Stomach (tissue), 9 donors: Measurements from ENCODE around the gene HOXD4. TPM values are rescaled to one million over a fixed set of nuclear protein-coding genes. Genes with fewer than 3 reads are reported as not detected.

Source experiments
- DNase-seq, 2 donors: peaks; one replicate each; pipeline versions ENCODE4 v3.0.0 to v3.0.0-alpha.2; 2013 to 2019
- H3K27ac ChIP-seq, 5 donors: fragments of 200-600 bp in 4 of 5; sonication (generic) in 4 of 5; one replicate each; pipeline ENCODE4 v1.5.1; 2013 to 2019; ENCODE audit warnings: mild to moderate bottlenecking in 1 of 5, moderate library complexity in 1 of 5
- H3K27me3 ChIP-seq, 3 donors: fragments of 200-600 bp; sonication (generic); one replicate each; pipeline ENCODE4 v1.5.1; 2017 to 2019; ENCODE audit warnings: mixed run types in 1 of 3
- H3K36me3 ChIP-seq, 4 donors: fragments of 200-600 bp; sonication (generic); 1 replicate in 3 of 4; 2 replicates in 1 of 4; pipeline ENCODE4 v1.5.1; 2016 to 2019
- H3K4me1 ChIP-seq, 4 donors: fragments of 200-600 bp; sonication (generic); one replicate each; pipeline ENCODE4 v1.5.1; 2016 to 2019
- H3K4me3 ChIP-seq, 4 donors: fragments of 200-600 bp; sonication (generic) in 3 of 4; one replicate each; pipeline ENCODE4 v1.5.1; 2016 to 2019; ENCODE audit warnings: mild to moderate bottlenecking in 1 of 4
- H3K9me3 ChIP-seq, 4 donors: fragments of 200-600 bp; sonication (generic); one replicate each; pipeline ENCODE4 v1.5.1; 2016 to 2019
- EP300 ChIP-seq: sonication (generic); formaldehyde crosslinking; IDR thresholded peaks from one replicate; pipeline ENCODE4 v1.6.1; 2017; ENCODE audit warnings: antibody characterized with exemption
- POLR2A ChIP-seq, 4 donors: fragments of 450-650 bp; IDR thresholded peaks; one replicate each; pipeline ENCODE4 v1.6.1; 2016; ENCODE audit warnings: antibody characterized with exemption in 4 of 4, control low read depth in 2 of 4, mild to moderate bottlenecking in 1 of 4, moderate library complexity in 1 of 4
- POLR2AphosphoS5 ChIP-seq, 3 donors: sonication (generic); formaldehyde crosslinking; IDR thresholded peaks; one replicate each; pipeline ENCODE4 v1.6.1; 2016; ENCODE audit warnings: antibody characterized with exemption in 3 of 3
- WGBS, 5 donors: extraction: QIAGEN DNeasy Blood & Tissue Kit in 3 of 5; methylation state at CpG; one replicate each; pipeline versions ENCODE4 v1.1.5 to v1.1.7; 2013 to 2018; 5-methylcytosine and 5-hydroxymethylcytosine counted together
- intact Hi-C: fragments of 100-400 bp; cut with DNase I; formaldehyde crosslinking; loops from one replicate; pipeline ENCODE4 v1.15.1; 2023; ENCODE audit warnings: low total_unique reads
- polyA plus RNA-seq, 3 donors: library from polyadenylated mRNA; stranded (reverse); fragments of 200-250 nt; gene quantifications; one replicate each; pipeline ENCODE4 v1.2.3, GENCODE V29; 2013
- total RNA-seq, 5 donors: library from RNA; depleted of rRNA; stranded (reverse); fragments of >200 nt; gene quantifications; one replicate each; pipeline versions ENCODE4 v1.1.0 to v1.2.3, GENCODE V29; 2014 to 2016
- TF ChIP-seq, protein P1 (sequence below), 7 experiments: fragments of 450-650 bp in 4 of 7; fragments of 200-600 bp in 3 of 7; sonication (generic) in 3 of 7; IDR thresholded peaks; one replicate each; pipeline ENCODE4 v1.5.1; 2016 to 2019; ENCODE audit warnings: antibody characterized with exemption in 7 of 7, control low read depth in 2 of 7, mild to moderate bottlenecking in 1 of 7
- donor health status: healthy with polysubstance abuse.
- donor health status: Bipolar disorder and iron deficiency.
- donor health status: healthy.

The HOXD4 gene
- total and polyA plus RNA-seq, 8 donors = 0.25 to 9.6 (median 1.6) TPM; not detected in 4

DNA sequence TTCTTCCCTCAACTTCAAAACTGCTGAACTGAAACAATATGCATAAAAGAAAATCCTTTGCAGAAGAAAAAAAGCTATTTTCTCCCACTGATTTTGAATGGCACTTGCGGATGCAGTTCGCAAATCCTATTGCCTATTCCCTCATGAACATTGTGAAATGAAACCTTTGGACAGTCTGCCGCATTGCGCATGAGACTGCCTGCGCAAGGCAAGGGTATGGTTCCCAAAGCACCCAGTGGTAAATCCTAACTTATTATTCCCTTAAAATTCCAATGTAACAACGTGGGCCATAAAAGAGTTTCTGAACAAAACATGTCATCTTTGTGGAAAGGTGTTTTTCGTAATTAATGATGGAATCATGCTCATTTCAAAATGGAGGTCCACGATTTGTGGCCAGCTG lies 13.4 kb upstream of the HOXD4 start:
- no peak for TF ChIP-seq POLR2A (IDR thresholded peaks at IDR 0.05)
- no peak for TF ChIP-seq POLR2AphosphoS5 (IDR thresholded peaks at IDR 0.05)
- no peak for TF ChIP-seq EP300
- TF ChIP-seq, protein P1, sequence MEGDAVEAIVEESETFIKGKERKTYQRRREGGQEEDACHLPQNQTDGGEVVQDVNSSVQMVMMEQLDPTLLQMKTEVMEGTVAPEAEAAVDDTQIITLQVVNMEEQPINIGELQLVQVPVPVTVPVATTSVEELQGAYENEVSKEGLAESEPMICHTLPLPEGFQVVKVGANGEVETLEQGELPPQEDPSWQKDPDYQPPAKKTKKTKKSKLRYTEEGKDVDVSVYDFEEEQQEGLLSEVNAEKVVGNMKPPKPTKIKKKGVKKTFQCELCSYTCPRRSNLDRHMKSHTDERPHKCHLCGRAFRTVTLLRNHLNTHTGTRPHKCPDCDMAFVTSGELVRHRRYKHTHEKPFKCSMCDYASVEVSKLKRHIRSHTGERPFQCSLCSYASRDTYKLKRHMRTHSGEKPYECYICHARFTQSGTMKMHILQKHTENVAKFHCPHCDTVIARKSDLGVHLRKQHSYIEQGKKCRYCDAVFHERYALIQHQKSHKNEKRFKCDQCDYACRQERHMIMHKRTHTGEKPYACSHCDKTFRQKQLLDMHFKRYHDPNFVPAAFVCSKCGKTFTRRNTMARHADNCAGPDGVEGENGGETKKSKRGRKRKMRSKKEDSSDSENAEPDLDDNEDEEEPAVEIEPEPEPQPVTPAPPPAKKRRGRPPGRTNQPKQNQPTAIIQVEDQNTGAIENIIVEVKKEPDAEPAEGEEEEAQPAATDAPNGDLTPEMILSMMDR (IDR thresholded peaks at IDR 0.05) = no peak
- no peaks in the 10 kb centered on the region for H3K36me3 ChIP-seq
- H3K4me1 ChIP-seq = peaks cover 11 to 42% (median 28%) of the 10 kb centered on the region in 4 donors
- WGBS, 5 donors = 30 to 42% (median 36%) methylated on average over 8 of the region's 8 CpGs
- DNase-seq = no peak
- H3K27me3 ChIP-seq = peaks cover 28 to 100% (median 95%) of the 10 kb centered on the region in 3 donors
- peaks cover 0 to 5% (median 0%) of the 10 kb centered on the region in 4 donors for H3K9me3 ChIP-seq
- intact Hi-C loops = no loop called here
- peak overlapping the region in 1 of 5 donors; percentile 71 for H3K27ac ChIP-seq
- no peak overlapping the region for H3K4me3 ChIP-seq

- Histone ChIP-seq H3K4me3 (no peak overlapping the region), H3K36me3 (no peaks in the 10 kb centered on the region), H3K27me3 (peaks cover 22 to 100% (median 95%) of the 10 kb centered on the region in 3 donors), H3K4me1 (peaks cover 11 to 42% (median 28%) of the 10 kb centered on the region in 4 donors), H3K27ac (peak overlapping the region in 3 of 5 donors; percentile 19 to 71 (median 23)), H3K9me3 (peaks cover 0 to 5% (median 0%) of the 10 kb centered on the region in 4 donors)
- WGBS, 5 donors = 8 to 19% (median 14%) methylated on average over 14 of the region's 14 CpGs
- TF ChIP-seq POLR2A (IDR thresholded peaks at IDR 0.05) (no peak), EP300 (no peak), POLR2AphosphoS5 (IDR thresholded peaks at IDR 0.05) (no peak)
- TF ChIP-seq, protein P1 (IDR thresholded peaks at IDR 0.05) = no peak
- intact Hi-C loops = no loop called here
- no peak for DNase-seq
These were observed 12.8 kb upstream of the HOXD4 start for GRCh38 chr2:176138526-176138922.

DNA sequence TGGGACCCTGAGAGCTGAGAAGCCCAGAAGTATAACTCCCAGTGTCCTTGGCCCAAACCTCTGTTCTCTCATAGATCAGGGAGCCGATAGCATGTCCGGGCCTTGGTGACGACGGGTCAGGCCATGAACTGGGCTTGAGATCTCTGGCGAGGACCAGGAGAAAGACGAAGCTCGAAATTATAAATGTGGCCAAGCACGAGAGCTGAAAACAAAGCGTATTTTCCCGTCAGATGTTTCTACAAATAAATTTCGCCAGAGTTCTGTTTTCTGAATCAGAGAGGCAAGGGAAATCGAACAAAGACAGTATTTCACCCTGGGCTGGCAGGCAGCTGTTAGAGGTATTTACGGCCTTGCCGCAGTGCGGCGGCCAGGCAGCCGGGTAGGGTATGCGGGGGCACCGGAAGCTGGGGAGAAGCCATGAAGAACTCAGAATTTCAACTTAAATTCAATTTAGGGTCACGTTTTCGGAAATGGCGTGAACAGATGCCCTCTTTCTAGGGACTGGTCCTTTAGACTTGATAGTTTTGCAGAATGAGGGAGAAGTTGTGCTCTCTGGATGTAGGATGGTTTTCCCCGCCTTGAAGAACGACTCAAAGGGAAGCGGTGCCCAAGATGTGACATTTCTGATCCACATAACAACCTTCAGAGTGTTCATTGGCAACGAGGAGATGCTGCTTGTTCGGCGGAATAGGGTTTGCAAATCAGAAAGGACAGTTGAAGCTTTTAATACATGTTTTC lies 12.3 kb upstream of the HOXD4 start:
- Histone ChIP-seq H3K27ac (peak overlapping the region in 3 of 5 donors; percentile 19 to 71 (median 23)), H3K27me3 (peaks cover 21 to 100% (median 91%) of the 10 kb centered on the region in 3 donors), H3K4me3 (peak overlapping the region in 1 of 4 donors; percentile 7), H3K4me1 (peaks cover 11 to 42% (median 28%) of the 10 kb centered on the region in 4 donors), H3K36me3 (no peaks in the 10 kb centered on the region), H3K9me3 (peaks cover 0 to 5% (median 0%) of the 10 kb centered on the region in 4 donors)
- 13 to 19% (median 16%) methylated on average over 28 of the region's 28 CpGs for WGBS, 5 donors
- DNase-seq = no peak
- intact Hi-C loops = no loop called here
- no peak for TF ChIP-seq POLR2A (IDR thresholded peaks at IDR 0.05)
- TF ChIP-seq EP300 = no peak
- TF ChIP-seq, protein P1 (IDR thresholded peaks at IDR 0.05) = no peak
- TF ChIP-seq POLR2AphosphoS5 (IDR thresholded peaks at IDR 0.05) = no peak

GRCh38 chr2:176139661-176140512 lies 11.5 kb upstream of the HOXD4 start:
- TF ChIP-seq POLR2AphosphoS5 (IDR thresholded peaks at IDR 0.05) (no peak), EP300 (no peak), POLR2A (IDR thresholded peaks at IDR 0.05) (no peak)
- TF ChIP-seq, protein P1 (IDR thresholded peaks at IDR 0.05) = no peak
- Histone ChIP-seq H3K4me3 (peak overlapping the region in 3 of 4 donors; percentile 36 to 52 (median 47)), H3K36me3 (no peaks in the 10 kb centered on the region), H3K27ac (peak overlapping the region in 3 of 5 donors; percentile 19 to 71 (median 32)), H3K4me1 (peaks cover 11 to 42% (median 28%) of the 10 kb centered on the region in 4 donors), H3K9me3 (peaks cover 0 to 5% (median 0%) of the 10 kb centered on the region in 4 donors), H3K27me3 (peaks cover 21 to 99% (median 86%) of the 10 kb centered on the region in 3 donors)
- DNase-seq = peak in 1 of 2 donors; percentile 59
- intact Hi-C loops = loop anchor here (5.0 kb wide), 2 partner anchors 312 to 502 kb away; no protein-coding TSS in a partner anchor
- WGBS, 5 donors = 10 to 17% (median 15%) methylated on average over 40 to 41 of the region's 41 CpGs
